Neutrophil (primary cell): ENCODE measurements around the gene PIGS.
"Not testable (repeated sequence)": the region's sequence is repeated elsewhere in the genome, so short reads cannot be mapped to it uniquely, and the experiment has no call there.

Experiments used
- H3K27ac ChIP-seq: fragments of 200-600 bp; sonication (generic); 2 replicates; pipeline ENCODE4 v1.5.1; 2016; ENCODE audit warnings: mild to moderate bottlenecking, moderate library complexity
- H3K27me3 ChIP-seq: fragments of 200-600 bp; sonication (generic); 2 replicates; pipeline ENCODE4 v1.6.0; 2016; ENCODE audit warnings: mild to moderate bottlenecking
- H3K36me3 ChIP-seq: fragments of 200-600 bp; sonication (generic); 2 replicates; pipeline ENCODE4 v1.5.1; 2017
- H3K4me1 ChIP-seq, 2 experiments: fragments of 200-600 bp in 1 of 2; sonication (generic) in 1 of 2; 1 replicate in 1 of 2; 2 replicates in 1 of 2; pipeline versions ENCODE4 v1.5.1 to v1.6.1; 2013 to 2016; ENCODE audit warnings: low read depth in 1 of 2, low read length in 1 of 2, mild to moderate bottlenecking in 1 of 2, moderate library complexity in 1 of 2; ENCODE audit not compliant: control insufficient read depth in 1 of 2, insufficient read depth in 1 of 2
- H3K4me3 ChIP-seq, 2 experiments: fragments of 200-600 bp in 1 of 2; sonication (generic) in 1 of 2; 1 replicate in 1 of 2; 2 replicates in 1 of 2; pipeline ENCODE4 v1.5.1; 2013 to 2016; ENCODE audit warnings: low read depth in 1 of 2, low read length in 1 of 2, mild to moderate bottlenecking in 1 of 2, moderate library complexity in 1 of 2
- H3K9me3 ChIP-seq: fragments of 200-600 bp; sonication (generic); 2 replicates; pipeline ENCODE4 v1.5.1; 2016
- CTCF ChIP-seq: fragments of 200-600 bp; sonication (generic); IDR thresholded peaks from 2 replicates; pipeline ENCODE4 v1.5.1; 2016; ENCODE audit warnings: antibody characterized with exemption

PIGS gene

GRCh38 chr17:28523186-28523585, 48.1 kb downstream of the PIGS start:
- H3K4me1 ChIP-seq = no peaks in the 10 kb centered on the region
- H3K9me3 ChIP-seq = no peaks in the 10 kb centered on the region
- H3K27ac ChIP-seq = no peak overlapping the region
- H3K36me3 ChIP-seq = no peaks in the 10 kb centered on the region
- peaks cover 5% of the 10 kb centered on the region for H3K27me3 ChIP-seq
- no peak overlapping the region for H3K4me3 ChIP-seq
- no peak for TF ChIP-seq CTCF

GRCh38 chr17:28522281-28522680, 49.0 kb downstream of the PIGS start:
- not testable (repeated sequence) for H3K27me3 ChIP-seq, H3K9me3 ChIP-seq, H3K36me3 ChIP-seq, H3K4me1 ChIP-seq, H3K4me3 ChIP-seq, H3K27ac ChIP-seq

GRCh38 chr17:28521311-28522085, 49.8 kb downstream of the PIGS start:
- H3K4me1 ChIP-seq = no peaks in the 10 kb centered on the region
- no peaks in the 10 kb centered on the region for H3K9me3 ChIP-seq
- no peak for TF ChIP-seq CTCF
- peaks cover 5% of the 10 kb centered on the region for H3K27me3 ChIP-seq
- H3K27ac ChIP-seq = no peak overlapping the region
- H3K4me3 ChIP-seq = no peak overlapping the region
- H3K36me3 ChIP-seq = no peaks in the 10 kb centered on the region

GRCh38 chr17:28520687-28521086, 50.6 kb downstream of the PIGS start:
- Histone ChIP-seq H3K4me1 (no peaks in the 10 kb centered on the region), H3K27me3 (peaks cover 5% of the 10 kb centered on the region), H3K9me3 (no peaks in the 10 kb centered on the region), H3K27ac (no peak overlapping the region), H3K4me3 (no peak overlapping the region), H3K36me3 (no peaks in the 10 kb centered on the region)
- no peak for TF ChIP-seq CTCF

GRCh38 chr17:28519236-28519635, 52.1 kb downstream of the PIGS start:
- Histone ChIP-seq H3K4me1 (no peaks in the 10 kb centered on the region), H3K9me3 (no peaks in the 10 kb centered on the region), H3K4me3 (no peak overlapping the region), H3K27me3 (peaks cover 5% of the 10 kb centered on the region), H3K36me3 (no peaks in the 10 kb centered on the region), H3K27ac (no peak overlapping the region)
- TF ChIP-seq CTCF = no peak

- H3K27ac ChIP-seq = no peak overlapping the region
- no peak for TF ChIP-seq CTCF
- no peaks in the 10 kb centered on the region for H3K36me3 ChIP-seq
- H3K4me3 ChIP-seq = no peak overlapping the region
- H3K9me3 ChIP-seq = no peaks in the 10 kb centered on the region
- peaks cover 5% of the 10 kb centered on the region for H3K27me3 ChIP-seq
- H3K4me1 ChIP-seq = no peaks in the 10 kb centered on the region
These were observed 52.7 kb downstream of the PIGS start for GRCh38 chr17:28518578-28518977.
